SIG-M5 treated with dmso at 0.1 percent for 504 hours (cell line): Measurements from ENCODE around the gene LMNTD2.

Experiments
- DNase-seq: peaks from one replicate; lab custom pipeline; 2025; ENCODE audit not compliant: unreplicated experiment; lab: John Stamatoyannopoulos, UW

Gene LMNTD2

DNA sequence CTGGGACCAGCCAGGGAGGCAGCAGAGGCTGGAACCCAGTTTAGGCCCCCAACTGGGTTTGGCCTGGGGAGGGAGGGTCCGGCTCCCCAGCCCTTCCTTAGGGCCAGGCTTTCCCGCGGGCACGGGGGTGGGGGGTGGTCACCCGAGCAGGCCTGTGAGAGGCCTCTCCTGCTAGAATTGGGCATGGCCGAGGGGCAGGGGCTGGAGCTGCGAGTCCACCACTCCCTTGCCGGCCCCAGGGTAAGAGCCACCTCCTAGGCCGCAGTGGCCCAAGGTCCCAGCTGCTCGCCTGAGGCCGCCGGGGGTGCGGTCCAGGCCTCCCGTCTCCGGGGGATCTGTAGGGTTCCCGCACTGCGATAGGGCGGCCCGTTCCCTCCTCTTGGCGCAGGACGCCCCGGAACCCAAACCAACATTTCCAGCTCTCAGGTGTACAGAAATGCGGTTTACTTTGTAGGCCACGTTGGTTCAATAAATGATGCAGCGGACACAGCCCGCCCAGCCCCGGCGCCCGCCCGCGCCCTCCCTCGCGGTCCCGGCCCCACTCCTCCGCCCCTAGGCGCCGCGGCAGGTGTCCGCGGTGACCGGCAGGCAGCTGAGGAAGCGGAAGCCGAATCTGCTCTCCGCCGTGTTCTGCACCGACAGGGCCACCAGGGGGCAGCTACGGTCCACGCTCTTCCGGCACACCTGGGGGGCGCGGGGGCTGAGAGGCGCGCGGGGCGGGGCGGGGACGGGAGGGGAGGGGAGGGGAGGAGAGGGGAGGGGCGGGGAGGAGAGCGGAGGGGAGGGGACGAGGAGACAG lies 5.9 kb downstream of the LMNTD2 start:
- peak; percentile 44 for DNase-seq

DNA sequence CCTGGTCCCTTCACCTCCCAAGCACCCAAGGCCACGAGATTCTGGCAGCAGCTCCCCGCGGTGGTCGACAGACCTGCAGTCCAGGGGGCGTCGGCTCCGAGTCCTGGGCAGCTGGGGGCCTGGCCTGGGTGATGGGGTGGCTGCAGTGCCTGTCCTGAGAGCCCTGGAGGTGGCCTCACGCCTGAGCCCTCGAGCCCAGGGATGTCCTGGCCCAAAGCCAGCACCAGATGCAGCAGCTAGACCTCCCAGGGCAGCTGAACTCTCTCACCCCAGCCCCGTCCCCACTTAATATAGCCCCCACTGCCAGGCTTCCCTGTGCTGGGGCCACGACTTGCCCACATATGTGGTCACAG lies 6.6 kb downstream of the LMNTD2 start:
- DNase-seq: no peak

DNA sequence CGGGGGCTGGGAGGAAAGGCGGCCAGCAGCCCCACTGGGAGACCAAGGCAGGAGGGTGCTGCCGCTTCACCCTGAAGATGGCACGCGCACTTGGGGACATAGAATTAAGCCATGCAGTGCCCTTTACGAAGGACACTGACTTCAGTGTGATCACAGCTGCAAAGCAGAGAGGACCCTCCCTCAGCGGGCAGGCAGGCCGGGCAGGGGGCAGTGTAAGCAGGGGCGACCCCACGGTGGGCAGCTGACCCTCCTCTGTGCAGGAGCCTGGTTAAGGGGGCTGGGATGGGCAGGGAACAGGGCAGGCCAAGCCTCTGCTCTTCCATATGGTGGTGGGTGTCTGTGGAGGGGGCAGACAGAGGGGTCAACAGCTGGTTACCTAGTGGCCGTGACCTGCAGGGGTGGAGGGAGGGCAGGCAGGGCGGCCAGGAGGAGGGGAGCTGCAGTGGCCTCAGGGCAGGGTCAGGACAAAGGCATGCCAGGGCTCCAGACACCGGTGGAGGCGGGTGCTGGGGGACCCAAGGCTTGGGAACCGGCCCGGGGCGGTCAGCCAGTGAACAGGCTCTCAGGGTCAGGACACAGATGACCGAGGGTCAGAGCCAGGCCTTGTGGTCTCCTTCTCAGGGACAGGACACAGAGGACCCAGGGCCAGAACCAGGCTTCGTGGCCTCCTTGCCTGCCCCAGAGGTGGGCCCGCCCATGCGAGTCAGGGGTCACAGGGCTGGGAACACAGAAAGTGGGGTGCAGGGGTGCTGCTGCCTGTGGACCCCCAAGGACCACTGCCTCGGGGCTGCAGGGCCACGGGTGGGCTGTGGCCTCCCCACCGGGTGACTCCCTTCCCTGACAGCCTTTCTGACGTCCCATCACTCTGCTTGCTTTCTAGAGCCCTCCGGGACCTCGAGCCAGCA lies 7.2 kb downstream of the LMNTD2 start:
- no peak for DNase-seq

DNA sequence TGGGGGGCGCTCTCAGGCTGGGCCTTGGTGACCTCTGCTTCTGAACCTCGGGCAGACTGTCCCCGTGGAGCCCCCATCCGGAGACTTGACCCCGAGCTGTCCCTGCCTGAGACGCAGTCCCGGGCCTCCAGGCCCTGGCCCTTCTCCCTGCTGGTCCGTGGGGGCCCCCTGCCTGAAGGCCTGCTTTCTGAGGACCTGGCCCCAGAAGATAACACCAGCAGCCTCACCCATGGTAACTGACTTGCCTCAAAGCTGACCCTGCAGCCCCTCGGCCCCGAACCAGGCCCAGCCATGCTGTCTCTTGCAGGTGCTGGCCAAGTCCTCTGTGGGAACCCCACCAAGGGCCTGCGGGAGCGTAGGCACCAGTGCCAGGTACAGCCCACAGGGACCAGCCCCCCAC lies 8.9 kb downstream of the LMNTD2 start:
- no peak for DNase-seq

DNA sequence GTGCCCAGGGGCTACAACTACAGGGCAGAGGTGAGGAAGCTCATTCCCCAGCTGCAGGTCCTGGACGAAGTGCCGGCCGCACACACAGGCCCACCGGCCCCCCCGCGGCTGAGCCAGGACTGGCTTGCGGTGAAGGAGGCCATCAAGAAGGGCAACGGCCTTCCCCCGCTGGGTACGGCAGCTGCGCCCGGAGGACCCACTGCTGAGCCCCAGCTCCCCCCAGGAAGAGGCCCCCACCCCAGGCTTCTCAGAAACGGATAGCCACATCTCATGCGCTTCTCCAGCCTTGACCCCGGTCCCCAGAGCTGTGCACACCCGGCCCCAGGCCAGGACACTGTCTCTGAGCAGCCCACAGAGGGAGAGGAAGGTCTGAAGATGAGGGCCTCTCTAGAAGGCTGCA lies 9.4 kb downstream of the LMNTD2 start:
- no peak for DNase-seq

DNA sequence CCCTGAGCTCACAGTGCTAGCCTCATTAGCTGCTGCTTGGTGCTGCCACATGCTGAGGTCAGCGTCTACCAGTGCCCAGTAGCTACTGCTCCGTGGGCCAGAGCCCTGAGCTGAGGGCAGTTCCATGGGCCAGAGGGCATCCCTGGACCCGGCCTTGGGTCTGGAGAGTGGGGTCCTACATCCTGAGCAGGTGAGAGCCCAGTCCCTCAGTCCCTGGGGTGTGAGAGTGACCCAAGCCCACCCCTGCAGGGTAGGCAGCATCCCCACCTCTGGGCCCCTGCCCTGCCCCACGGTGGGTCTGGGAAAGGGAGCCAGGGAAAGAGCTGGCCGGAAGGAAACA lies 9.8 kb downstream of the LMNTD2 start:
- DNase-seq: no peak

DNA sequence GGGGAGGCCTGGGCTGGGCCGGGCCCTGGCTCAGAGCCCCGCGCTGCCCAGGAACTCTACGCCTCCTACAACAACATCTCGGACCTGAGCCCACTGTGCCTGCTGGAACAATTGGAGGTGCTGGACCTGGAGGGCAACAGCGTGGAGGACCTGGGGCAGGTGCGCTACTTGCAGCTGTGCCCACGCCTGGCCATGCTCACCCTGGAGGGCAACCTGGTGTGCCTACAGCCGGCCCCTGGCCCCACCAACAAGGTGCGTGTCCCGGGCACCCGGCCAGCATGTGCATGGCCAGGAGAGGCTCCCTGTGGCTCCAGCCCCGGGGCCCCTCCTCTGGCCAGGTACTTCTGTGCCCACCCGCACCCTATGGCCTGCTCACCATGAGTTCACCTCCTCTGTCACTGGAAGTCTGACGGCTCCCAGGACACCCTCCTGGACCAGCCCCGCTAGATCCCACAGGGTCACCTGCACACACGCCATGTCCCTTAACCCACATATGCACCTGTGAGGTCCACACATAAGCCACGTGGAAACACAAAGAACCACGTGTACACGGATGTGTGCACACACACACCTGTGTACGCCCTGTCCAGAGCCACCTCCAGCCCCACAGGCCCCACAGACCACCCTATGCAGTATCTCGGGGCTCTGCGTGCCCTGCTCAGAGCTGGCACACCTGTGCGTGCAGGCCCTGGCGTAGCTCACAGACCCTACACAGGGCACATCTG lies 10.4 kb downstream of the LMNTD2 start:
- DNase-seq: no peak

DNA sequence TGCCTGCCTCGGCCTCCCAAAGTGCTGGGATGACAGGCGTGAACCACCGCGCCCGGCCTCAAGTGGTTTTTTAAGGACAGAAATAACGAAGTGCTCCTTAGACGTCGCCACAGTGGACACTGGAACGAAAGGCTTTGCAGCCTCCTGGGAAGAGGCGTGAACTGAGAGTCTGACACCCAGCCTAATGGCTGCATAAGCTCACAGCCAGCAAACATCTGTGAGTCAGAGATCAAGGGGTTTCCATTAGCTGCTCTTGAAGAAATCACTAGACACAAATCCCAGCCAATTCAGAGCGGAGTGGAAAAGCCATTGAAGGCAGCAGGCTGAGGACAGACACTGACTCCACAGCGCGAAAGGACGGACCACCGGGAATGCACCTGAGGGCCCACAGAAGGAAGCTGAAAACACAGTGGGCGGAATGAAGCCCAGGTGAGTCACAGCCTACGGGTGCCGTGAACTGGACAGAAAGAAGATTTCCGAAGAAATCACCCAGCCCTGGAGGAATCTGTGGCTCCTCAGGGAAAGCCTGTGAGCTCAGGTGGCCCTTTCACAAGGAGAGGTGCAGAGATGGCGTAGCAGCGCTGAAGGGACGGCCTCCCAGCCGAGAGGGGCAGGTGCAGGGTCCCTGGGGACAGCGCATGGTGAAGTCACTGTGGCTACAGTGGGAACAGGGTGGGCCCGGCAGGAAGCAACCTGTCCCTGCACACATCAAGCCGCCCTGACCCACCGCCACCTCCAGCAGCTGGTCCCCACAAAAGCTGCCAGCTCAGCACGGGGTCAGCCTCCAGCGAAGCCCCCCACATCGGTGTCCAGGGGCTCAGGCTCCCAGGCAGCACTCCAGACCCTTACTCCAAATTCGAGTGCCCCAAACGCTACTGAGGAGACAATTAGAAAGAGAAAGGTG lies 11.6 kb downstream of the LMNTD2 start:
- DNase-seq: no peak

DNA sequence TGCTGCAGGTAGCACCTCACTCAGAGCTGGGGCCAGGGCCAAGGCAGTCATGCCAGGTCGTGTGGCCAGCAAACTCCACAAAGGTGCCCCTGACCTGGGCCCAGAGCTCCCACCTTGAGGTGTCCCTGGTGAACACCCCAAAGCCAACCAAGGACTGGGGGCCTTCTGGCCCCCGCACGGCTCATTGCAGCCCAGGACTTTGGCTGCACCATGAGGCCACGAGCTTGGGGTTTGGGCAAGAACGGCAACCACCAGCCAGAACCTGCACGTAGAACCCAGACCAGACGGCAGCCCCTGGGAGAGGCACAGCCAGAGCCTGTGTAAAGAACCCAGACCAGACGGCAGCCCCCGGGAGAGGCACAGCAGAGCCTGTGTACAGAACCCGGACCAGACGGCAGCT lies 15.4 kb downstream of the LMNTD2 start:
- DNase-seq: no peak

DNA sequence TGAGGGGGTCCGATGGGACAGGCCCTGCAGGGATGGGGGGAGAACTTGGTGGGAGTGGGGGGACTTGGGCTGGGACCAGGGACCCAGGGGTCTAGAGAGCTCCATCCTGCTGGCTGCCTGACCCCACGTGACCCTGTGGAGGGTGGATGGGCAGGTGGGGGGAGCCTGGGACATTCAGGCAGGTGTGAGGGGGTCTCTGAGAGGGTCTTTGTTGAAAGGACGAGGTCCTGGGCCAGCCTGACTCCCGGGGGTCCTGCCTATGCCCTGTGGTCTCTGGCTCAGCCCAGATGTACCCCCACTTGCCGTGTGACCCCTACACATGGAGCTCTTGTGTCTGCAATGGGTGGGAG lies 15.7 kb downstream of the LMNTD2 start:
- DNase-seq: no peak

DNA sequence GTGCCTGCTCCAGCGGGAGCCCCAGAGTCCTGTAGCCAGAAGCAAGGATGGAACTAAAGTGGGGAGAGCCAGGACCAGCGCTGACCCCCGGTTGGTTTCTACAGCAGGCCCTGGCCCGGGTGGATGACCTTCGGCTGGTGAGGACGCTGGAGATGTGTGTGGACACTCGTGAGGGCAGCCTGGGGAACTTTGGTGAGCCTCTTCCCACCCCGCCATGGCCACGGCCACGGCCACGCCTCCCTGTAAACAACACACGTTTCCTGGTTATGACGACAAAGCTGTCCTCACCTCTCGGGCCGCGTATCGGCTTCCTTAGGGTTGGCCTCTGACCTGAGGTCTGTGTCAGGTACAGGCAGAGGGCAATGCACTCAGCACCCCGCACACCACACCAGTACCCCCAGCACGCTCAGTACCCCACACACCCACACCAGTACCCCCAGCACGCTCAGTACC lies 19.1 kb downstream of the LMNTD2 start:
- no peak for DNase-seq

DNA sequence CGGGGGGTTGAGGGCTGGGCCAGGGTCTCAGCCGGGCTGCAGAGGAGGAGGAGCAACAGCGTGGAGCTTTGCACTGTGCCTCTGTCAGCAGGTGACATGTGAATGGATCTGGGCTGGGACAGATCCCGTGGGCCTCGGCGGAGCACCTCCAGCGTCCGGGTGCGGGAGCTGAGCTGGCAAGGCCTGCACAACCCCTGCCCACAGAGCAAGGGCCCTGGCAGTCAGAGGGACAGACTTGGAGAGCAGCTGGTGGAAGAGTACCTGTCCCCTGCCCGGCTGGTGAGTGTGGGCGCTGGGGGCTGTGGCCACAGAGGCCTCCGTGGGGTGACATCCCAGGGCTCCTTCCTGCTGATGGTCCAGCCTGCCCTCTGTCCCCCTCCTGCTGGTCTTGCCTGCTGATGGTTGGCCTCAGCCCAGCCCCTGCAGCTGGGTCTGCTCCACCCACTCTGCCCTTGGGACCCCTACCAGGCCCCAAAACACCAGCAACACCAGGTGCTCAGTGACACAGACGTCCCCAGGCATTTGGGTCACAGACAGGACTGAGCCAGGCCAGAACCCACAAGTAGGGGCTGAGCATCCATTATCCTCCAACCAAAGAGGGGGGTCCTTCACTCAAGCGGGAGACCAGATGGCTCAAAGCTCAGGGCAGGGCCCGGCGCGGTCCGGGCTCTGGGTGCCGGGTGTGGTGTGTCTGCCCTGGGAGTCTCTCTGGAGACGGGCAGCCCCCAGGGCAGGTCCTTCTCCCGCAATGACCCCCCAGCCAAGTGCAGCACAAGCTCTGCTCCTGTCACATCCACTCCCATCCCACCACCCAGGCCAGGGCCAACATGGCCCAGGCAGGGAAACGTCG lies 19.7 kb downstream of the LMNTD2 start:
- DNase-seq: no peak

DNA sequence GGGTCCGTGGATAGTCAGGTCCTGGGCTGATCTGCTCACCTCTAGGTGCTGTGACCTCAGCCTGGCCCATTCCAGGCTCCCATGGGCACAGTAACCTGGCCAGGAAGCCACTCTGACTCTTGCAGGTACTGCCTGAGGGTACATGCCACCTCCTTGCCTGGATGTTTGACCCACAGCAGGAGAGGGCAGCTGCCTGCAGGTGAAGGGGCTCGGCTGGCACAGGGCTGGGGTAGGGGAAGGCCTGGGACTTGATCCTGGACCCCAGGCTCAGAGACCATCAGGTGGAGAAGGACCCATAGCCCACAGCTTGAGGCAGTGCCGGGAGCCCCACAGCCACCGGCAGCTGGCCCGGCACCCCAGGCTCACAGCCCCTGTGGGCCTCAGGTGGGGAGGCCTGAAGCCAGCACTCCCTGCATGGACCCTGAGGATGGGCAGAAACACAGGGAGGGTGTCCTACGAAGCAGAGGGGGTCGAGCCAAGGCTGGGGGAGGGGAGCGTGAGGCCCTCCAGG lies 20.5 kb downstream of the LMNTD2 start:
- DNase-seq: no peak

DNA sequence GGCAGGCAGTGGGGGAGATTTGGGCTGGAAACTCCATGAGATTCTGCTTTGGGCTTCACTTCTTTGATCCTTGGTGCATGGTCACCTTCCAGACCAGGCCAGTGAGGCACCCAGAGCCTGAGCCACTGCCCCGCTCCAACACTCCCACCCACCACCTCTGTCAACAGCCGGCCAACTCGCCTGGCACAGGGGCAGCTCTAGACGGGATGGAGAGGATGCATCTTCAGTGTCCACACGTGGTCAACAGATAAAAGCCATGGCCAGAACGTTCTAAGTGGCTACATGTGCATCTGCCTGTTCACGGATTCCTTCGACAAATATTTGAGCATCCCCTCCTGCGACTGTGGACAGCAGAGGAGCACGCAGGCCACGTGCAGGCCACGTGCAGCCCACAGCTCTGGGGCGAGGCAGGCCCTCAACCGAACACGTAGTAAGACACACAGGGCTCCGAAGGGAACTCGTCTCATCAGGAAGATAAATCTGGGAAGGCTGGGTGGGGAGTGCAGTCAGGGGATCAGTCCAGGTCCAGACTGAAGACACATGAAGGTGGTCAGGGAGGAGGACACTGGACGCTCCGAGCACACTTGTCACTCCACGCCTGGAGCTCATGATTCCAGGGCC lies 22.0 kb downstream of the LMNTD2 start:
- no peak for DNase-seq

DNA sequence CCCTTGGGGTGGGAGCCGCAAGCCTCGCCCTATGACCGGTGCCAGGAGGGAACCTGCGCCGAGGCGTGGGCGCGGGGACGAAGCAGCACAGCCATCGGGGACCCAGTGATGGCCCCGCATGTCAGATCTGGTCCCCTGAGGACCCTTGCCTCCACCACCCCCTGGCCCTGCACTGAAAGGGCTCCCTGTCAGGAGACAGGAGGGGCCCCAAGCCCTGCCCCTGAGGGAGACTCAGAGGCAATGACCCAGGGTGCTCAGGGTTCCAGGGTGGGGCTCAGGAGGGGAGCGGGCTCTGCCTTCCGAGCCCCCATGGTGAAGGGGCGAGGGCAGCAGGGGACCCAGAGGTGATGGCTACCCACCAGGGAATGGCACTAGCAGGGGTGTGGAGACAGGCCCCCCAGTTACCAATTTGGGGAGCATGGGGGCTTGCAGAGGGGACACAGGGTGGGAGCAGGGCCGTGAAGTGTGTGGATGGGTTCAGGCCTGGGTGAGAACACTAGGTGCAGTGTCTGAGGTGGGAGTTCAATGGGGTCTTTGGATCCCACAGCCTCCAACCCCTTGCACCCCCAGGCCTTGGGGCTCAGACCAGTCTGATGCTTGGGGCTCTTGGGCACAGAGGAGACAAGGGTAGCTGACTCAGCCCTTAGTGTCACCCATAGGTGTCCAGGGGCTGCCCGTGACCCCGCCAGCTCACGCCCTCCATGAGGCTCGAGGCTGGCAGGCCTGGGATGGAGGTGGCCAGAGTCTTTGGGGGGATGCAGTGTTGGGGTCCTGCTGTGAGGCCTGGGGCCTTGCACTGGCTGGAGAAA lies 22.7 kb downstream of the LMNTD2 start:
- DNase-seq: no peak

DNA sequence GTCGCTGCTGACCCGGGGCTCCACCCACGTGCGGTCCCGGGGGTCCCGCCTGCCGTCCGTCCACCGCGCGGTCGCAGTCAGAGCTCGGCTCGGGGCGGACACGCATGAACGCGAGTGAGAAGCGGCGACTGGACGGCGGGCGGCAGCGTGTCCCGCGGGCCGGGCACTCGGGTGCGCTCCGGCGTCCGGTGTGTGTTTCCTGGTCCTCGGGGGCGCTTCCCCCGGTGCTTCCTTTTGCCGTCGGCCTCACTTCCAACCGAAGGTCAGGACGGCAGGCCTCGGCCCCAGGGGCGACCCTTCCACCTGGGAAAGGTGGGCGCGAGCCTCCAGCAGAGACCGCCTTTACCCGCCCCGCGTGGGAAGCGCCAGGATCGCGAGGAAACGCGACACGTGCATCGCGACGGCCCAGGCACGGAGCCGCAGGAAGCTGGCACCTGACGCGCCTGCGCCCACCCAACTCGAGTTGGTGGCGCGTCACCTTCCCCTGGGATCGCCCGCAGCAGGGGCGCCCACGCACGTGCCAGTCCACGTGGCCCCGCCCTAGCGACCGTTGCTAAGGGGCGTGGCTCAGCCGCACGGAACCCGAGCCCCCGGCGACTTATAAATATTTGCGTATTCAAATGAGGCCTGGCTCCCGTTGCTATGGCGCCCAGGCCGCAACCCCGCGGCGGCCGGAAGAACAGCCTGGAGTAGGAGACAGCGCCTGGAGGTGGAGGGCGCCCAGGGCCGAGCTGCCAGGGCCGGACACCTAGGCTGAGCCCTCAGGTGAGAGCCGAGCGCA lies 23.5 kb downstream of the LMNTD2 start, which contains the start of gene LRRC56:
Gene LRRC56 (plus strand): TSS at position 687 of the 781 bp plus-strand sequence. CDS start 3,158 bp downstream, outside the sequence.
- peak; percentile 77 for DNase-seq
